ENCODE measurements around the gene NOTCH2.
"Not testable (repeated sequence)": the region's sequence is repeated elsewhere in the genome, so short reads cannot be mapped to it uniquely, and the experiment has no call there.

The NOTCH2 gene

DNA sequence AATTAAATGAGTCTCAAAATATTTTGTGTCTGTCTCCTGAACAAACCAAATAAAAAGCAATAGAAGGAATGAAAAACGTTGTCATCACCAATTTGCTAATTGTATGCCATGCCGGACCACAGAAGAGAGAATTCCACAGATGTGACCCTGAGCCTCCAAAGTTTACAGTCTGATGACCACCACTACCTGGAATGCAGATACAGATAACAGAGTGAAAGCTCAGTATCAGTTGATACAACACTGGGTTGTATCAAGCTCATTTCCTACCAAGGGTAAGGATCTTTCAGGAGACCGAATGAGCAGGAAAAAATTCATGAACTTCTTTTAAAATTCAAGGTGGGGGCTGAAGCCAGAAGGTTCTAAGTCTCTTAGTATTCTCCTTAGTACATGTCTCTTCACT, 42.3 kb upstream of the NOTCH2 start:
- not testable (repeated sequence) for H3K36me3 ChIP-seq (ENCODE audit: control insufficient read depth, insufficient read depth, low read length); H3K23ac ChIP-seq (ENCODE audit: low read length); H2BK15ac ChIP-seq (replicated peaks; ENCODE audit: low read depth); H3K4me2 ChIP-seq (ENCODE audit: low read length); H3K9ac ChIP-seq (ENCODE audit: low read length); H3K79me1 ChIP-seq (ENCODE audit: low read length); H4K8ac ChIP-seq (ENCODE audit: low read depth, low read length); H4K5ac ChIP-seq (ENCODE audit: low read length); DNase-seq; H3K4me3 ChIP-seq (ENCODE audit: low read length); H3K4me1 ChIP-seq (ENCODE audit: control insufficient read depth, low read depth, low read length); H2AK5ac ChIP-seq (ENCODE audit: low read length); H3K27me3 ChIP-seq (ENCODE audit: insufficient read depth, low read length, poor library complexity); H3K27ac ChIP-seq (ENCODE audit: low read depth, low read length); H3K18ac ChIP-seq (ENCODE audit: low read length); H2BK5ac ChIP-seq (ENCODE audit: low read length); H3K4ac ChIP-seq (ENCODE audit: low read depth, low read length); H2BK120ac ChIP-seq (ENCODE audit: low read depth, low read length); H3K79me2 ChIP-seq (ENCODE audit: control insufficient read depth, insufficient read depth, low read length); H3K56ac ChIP-seq (ENCODE audit: low read length)
- WGBS (ENCODE audit: extremely low coverage, insufficient coverage, low lambda C conversion rate): no CpG with 5 or more reads among the region's 3 CpGs

- WGBS (ENCODE audit: extremely low coverage, insufficient coverage, low lambda C conversion rate): no CpG with 5 or more reads among the region's 2 CpGs
- H2AK5ac ChIP-seq (ENCODE audit: low read length); H3K4ac ChIP-seq (ENCODE audit: low read depth, low read length); H3K36me3 ChIP-seq (ENCODE audit: control insufficient read depth, insufficient read depth, low read length); H4K5ac ChIP-seq (ENCODE audit: low read length); H3K18ac ChIP-seq (ENCODE audit: low read length); H2BK15ac ChIP-seq (replicated peaks; ENCODE audit: low read depth); H3K4me1 ChIP-seq (ENCODE audit: control insufficient read depth, low read depth, low read length); H3K79me2 ChIP-seq (ENCODE audit: control insufficient read depth, insufficient read depth, low read length); H3K27ac ChIP-seq (ENCODE audit: low read depth, low read length); H2BK120ac ChIP-seq (ENCODE audit: low read depth, low read length); H3K4me2 ChIP-seq (ENCODE audit: low read length); H3K23ac ChIP-seq (ENCODE audit: low read length); H2BK5ac ChIP-seq (ENCODE audit: low read length); H4K8ac ChIP-seq (ENCODE audit: low read depth, low read length); H3K4me3 ChIP-seq (ENCODE audit: low read length); H3K56ac ChIP-seq (ENCODE audit: low read length); H3K9ac ChIP-seq (ENCODE audit: low read length); DNase-seq; H3K27me3 ChIP-seq (ENCODE audit: insufficient read depth, low read length, poor library complexity); H3K79me1 ChIP-seq (ENCODE audit: low read length): not testable (repeated sequence)
These were observed 41.5 kb upstream of the NOTCH2 start for GRCh38 chr1:120111008-120111407.

- H4K5ac ChIP-seq (ENCODE audit: low read length); H3K4me1 ChIP-seq (ENCODE audit: control insufficient read depth, low read depth, low read length); H2BK5ac ChIP-seq (ENCODE audit: low read length); H3K23ac ChIP-seq (ENCODE audit: low read length); H3K56ac ChIP-seq (ENCODE audit: low read length); H3K36me3 ChIP-seq (ENCODE audit: control insufficient read depth, insufficient read depth, low read length); H3K79me2 ChIP-seq (ENCODE audit: control insufficient read depth, insufficient read depth, low read length); H3K4ac ChIP-seq (ENCODE audit: low read depth, low read length); H3K9ac ChIP-seq (ENCODE audit: low read length); H3K27ac ChIP-seq (ENCODE audit: low read depth, low read length); H2BK15ac ChIP-seq (replicated peaks; ENCODE audit: low read depth); H2BK120ac ChIP-seq (ENCODE audit: low read depth, low read length); H3K18ac ChIP-seq (ENCODE audit: low read length); H3K4me2 ChIP-seq (ENCODE audit: low read length); H2AK5ac ChIP-seq (ENCODE audit: low read length); DNase-seq; H3K79me1 ChIP-seq (ENCODE audit: low read length); H4K8ac ChIP-seq (ENCODE audit: low read depth, low read length); H3K4me3 ChIP-seq (ENCODE audit: low read length); H3K27me3 ChIP-seq (ENCODE audit: insufficient read depth, low read length, poor library complexity): not testable (repeated sequence)
- no CpG with 5 or more reads among the region's 9 CpGs for WGBS (ENCODE audit: extremely low coverage, insufficient coverage, low lambda C conversion rate)
These were observed 40.2 kb upstream of the NOTCH2 start for GRCh38 chr1:120109656-120110055.

DNA sequence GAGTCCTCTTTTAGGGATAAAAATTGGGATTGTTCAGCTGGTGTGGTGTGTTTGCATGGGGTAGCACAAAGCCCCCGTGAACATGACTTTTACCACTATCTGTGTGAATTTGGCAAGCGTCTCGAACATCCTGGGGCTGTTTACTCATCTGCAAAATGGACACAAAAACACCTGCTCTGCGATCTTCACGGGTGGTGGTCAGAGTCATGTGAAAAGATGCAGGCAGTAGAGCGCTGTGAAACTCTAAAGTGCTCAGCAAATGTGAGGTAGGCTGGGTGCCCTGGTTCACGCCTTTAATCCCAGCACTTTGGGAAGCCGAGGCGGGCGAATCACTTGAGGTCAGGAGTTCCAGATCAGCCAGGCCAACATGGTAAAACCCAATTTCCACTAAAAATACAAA, 39.7 kb upstream of the NOTCH2 start:
- not testable (repeated sequence) for H2BK120ac ChIP-seq (ENCODE audit: low read depth, low read length); H3K4ac ChIP-seq (ENCODE audit: low read depth, low read length); H3K9ac ChIP-seq (ENCODE audit: low read length); H3K4me3 ChIP-seq (ENCODE audit: low read length); H4K8ac ChIP-seq (ENCODE audit: low read depth, low read length); DNase-seq; H2BK15ac ChIP-seq (replicated peaks; ENCODE audit: low read depth); H3K36me3 ChIP-seq (ENCODE audit: control insufficient read depth, insufficient read depth, low read length); H3K27ac ChIP-seq (ENCODE audit: low read depth, low read length); H3K4me1 ChIP-seq (ENCODE audit: control insufficient read depth, low read depth, low read length); H3K4me2 ChIP-seq (ENCODE audit: low read length); H2BK5ac ChIP-seq (ENCODE audit: low read length); H4K5ac ChIP-seq (ENCODE audit: low read length); H3K56ac ChIP-seq (ENCODE audit: low read length); H3K79me2 ChIP-seq (ENCODE audit: control insufficient read depth, insufficient read depth, low read length); H3K23ac ChIP-seq (ENCODE audit: low read length); H3K18ac ChIP-seq (ENCODE audit: low read length); H3K27me3 ChIP-seq (ENCODE audit: insufficient read depth, low read length, poor library complexity); H3K79me1 ChIP-seq (ENCODE audit: low read length); H2AK5ac ChIP-seq (ENCODE audit: low read length)
- no CpG with 5 or more reads among the region's 10 CpGs for WGBS (ENCODE audit: extremely low coverage, insufficient coverage, low lambda C conversion rate)

GRCh38 chr1:120105288-120105687, 35.8 kb upstream of the NOTCH2 start:
- not testable (repeated sequence) for H3K4me1 ChIP-seq (ENCODE audit: control insufficient read depth, low read depth, low read length); H3K27me3 ChIP-seq (ENCODE audit: insufficient read depth, low read length, poor library complexity); H3K23ac ChIP-seq (ENCODE audit: low read length); H4K5ac ChIP-seq (ENCODE audit: low read length); H3K4ac ChIP-seq (ENCODE audit: low read depth, low read length); H3K36me3 ChIP-seq (ENCODE audit: control insufficient read depth, insufficient read depth, low read length); H3K79me1 ChIP-seq (ENCODE audit: low read length); H2BK120ac ChIP-seq (ENCODE audit: low read depth, low read length); H2BK15ac ChIP-seq (replicated peaks; ENCODE audit: low read depth); H3K18ac ChIP-seq (ENCODE audit: low read length); H3K79me2 ChIP-seq (ENCODE audit: control insufficient read depth, insufficient read depth, low read length); H3K56ac ChIP-seq (ENCODE audit: low read length); H3K27ac ChIP-seq (ENCODE audit: low read depth, low read length); H3K4me3 ChIP-seq (ENCODE audit: low read length); H2BK5ac ChIP-seq (ENCODE audit: low read length); H3K4me2 ChIP-seq (ENCODE audit: low read length); H3K9ac ChIP-seq (ENCODE audit: low read length); H2AK5ac ChIP-seq (ENCODE audit: low read length); H4K8ac ChIP-seq (ENCODE audit: low read depth, low read length); DNase-seq
- no CpG with 5 or more reads among the region's 2 CpGs for WGBS (ENCODE audit: extremely low coverage, insufficient coverage, low lambda C conversion rate)

GRCh38 chr1:120103768-120104167, 34.3 kb upstream of the NOTCH2 start:
- H3K4me3 ChIP-seq (ENCODE audit: low read length); H3K56ac ChIP-seq (ENCODE audit: low read length); H3K27ac ChIP-seq (ENCODE audit: low read depth, low read length); H3K4me1 ChIP-seq (ENCODE audit: control insufficient read depth, low read depth, low read length); H2BK15ac ChIP-seq (replicated peaks; ENCODE audit: low read depth); H3K79me2 ChIP-seq (ENCODE audit: control insufficient read depth, insufficient read depth, low read length); H2AK5ac ChIP-seq (ENCODE audit: low read length); H4K8ac ChIP-seq (ENCODE audit: low read depth, low read length); H3K23ac ChIP-seq (ENCODE audit: low read length); DNase-seq; H3K4ac ChIP-seq (ENCODE audit: low read depth, low read length); H3K4me2 ChIP-seq (ENCODE audit: low read length); H3K27me3 ChIP-seq (ENCODE audit: insufficient read depth, low read length, poor library complexity); H3K18ac ChIP-seq (ENCODE audit: low read length); H2BK5ac ChIP-seq (ENCODE audit: low read length); H3K36me3 ChIP-seq (ENCODE audit: control insufficient read depth, insufficient read depth, low read length); H2BK120ac ChIP-seq (ENCODE audit: low read depth, low read length); H3K79me1 ChIP-seq (ENCODE audit: low read length); H4K5ac ChIP-seq (ENCODE audit: low read length); H3K9ac ChIP-seq (ENCODE audit: low read length): not testable (repeated sequence)
- no CpG with 5 or more reads among the region's 3 CpGs for WGBS (ENCODE audit: extremely low coverage, insufficient coverage, low lambda C conversion rate)
